ENCODE results near the gene POLR2B. TPM values are rescaled to one million over a fixed set of nuclear protein-coding genes. Genes with fewer than 3 reads are reported as not detected.

Gene POLR2B
- total RNA-seq, 1 experiment from 2014 or later: 334 TPM

DNA sequence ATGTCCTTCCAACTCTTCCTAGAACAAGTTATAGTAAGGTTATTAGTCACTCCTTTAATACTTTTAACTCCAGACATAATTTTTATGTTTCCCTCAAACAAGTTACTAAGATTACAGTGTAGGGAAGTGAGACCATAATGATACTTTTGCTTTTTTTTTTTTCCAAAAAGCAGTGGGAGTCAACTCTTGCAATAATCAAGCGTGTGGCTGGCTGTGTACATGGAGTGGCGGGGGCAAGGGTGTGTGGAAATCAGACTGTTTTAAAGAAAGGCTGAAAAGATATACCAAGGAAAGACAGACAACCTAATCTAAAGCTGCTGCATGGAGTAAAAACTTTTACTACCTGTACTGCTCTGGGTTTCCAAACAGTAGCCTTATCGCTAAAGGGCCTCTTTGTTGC lies 5.4 kb upstream of the POLR2B start:
- DNase-seq: no peak
- Histone ChIP-seq H3K4me1 (0 out of 2 replicates have a peak, but pooled peaks cover 5% of the 10 kb centered on the region), H3K27ac (no peak overlapping the region), H3K4me3 (no peak overlapping the region), H3K9me3 (replicated peaks) (peaks cover 5% of the 10 kb centered on the region; the same call in 1 of the 2 replicates), H3K36me3 (peaks cover 54% of the 10 kb centered on the region), H3K27me3 (no peaks in the 10 kb centered on the region)

DNA sequence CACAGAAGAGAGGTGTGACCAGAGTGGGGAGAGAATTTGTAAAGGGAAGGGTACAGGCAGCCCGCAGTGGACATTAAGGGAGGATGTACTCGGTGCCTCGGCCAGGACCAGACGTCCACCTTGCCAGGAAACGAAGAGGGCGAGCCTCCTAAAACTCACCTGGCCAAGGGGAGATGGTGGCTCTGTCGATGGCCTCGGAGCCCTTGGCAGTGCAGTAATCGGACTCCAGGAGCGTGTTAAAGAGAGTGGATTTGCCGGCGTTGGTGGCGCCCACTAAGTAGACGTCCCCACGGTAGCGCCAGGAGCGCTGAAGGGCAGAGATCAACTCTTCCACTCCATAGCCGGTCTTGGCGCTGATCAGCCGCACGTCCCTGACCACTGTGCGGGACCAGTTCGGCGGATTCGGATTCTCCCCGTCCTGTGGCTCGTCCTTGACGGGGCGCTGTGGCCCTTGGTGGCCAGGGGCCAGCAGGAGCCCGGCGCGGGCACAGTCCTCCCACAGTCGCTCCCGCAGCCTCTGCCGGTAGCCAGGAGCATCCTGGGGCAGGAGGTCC lies 2.3 kb upstream of the POLR2B start:
- Histone ChIP-seq H3K36me3 (peaks cover 31% of the 10 kb centered on the region), H3K27ac (no peak overlapping the region), H3K4me3 (peak overlapping the region; percentile 84), H3K27me3 (no peaks in the 10 kb centered on the region), H3K9me3 (replicated peaks) (peaks cover 5% of the 10 kb centered on the region; the same call in 1 of the 2 replicates), H3K4me1 (0 out of 2 replicates have a peak, but pooled peaks cover 5% of the 10 kb centered on the region)
- DNase-seq: peak in 1 of 2 experiments; percentile 34

DNA sequence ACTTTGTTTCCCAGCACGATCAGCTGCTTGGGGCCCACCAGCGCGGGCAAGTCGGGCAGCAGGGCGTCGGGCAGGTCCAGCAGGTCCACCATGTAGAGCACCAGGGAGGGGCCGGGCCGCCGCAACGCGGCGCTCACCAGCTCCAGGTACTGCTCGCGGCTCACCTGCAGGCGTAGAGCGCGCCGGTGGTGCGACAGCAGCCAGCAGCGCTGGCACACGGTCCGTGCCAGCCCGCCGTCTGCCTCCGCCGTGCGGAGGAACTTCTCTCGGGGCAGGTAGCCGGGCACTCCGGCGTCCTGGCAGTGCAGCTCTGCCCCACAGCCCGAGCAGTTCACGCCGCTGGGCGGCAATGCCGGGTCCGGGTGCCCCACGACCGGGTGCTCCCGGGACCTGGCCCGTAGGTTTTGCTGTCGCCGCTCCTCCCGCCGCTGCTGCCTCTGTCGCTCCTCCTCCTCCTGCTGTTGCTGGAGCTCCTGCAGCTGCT lies 1.8 kb upstream of the POLR2B start:
- Histone ChIP-seq H3K36me3 (peaks cover 28% of the 10 kb centered on the region), H3K4me1 (0 out of 2 replicates have a peak, but pooled peaks cover 5% of the 10 kb centered on the region), H3K4me3 (peak overlapping the region; percentile 84), H3K27ac (peak overlapping the region; percentile 75), H3K27me3 (no peaks in the 10 kb centered on the region), H3K9me3 (replicated peaks) (peaks cover 5% of the 10 kb centered on the region; the same call in 1 of the 2 replicates)
- DNase-seq: peak; percentile 27 to 35

DNA sequence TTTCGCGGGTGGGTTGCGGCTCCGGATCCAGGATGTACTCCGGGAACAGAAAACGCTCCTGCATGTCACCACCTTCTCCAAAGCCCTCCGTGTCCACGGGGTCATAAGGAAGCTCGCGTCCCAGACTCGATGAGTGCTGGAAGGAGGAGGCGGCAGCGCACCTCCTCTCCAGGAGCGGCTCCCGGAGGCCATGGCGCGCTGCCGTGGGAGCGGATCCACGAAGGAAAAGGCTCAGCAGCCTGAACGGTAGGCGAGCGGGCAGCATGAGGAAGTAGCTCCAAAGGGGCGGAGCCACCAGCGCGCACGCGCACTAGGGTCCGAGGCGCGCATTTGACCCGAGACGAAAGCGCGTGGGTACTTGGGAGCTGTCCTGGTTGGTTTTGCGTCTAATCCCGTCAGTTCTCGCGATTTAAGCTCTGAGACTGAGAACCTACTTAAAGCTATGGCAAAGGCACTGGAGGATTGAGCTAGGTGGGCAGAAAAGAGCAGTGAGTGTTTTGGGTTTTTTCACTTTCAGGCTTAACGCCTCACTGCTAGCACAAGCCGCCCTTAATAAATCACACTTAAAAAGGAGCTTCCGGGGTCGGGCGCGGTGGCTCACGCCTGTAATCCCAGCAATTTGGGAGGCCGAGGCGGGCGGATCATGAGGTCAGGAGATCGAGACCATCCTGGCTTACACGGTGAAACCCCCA lies 1.2 kb upstream of the POLR2B start, which contains the start of gene NOA1:
TSS of gene NOA1 (minus strand) at position 286 of the 692 bp plus-strand sequence. CDS start at position 265, 21 bp downstream.
- H3K36me3 ChIP-seq: peaks cover 22% of the 10 kb centered on the region
- peak within 1 kb of the TSS; percentile 84 for H3K4me3 ChIP-seq
- no peaks in the 10 kb centered on the region for H3K27me3 ChIP-seq
- H3K9me3 ChIP-seq (replicated peaks): peaks cover 5% of the 10 kb centered on the region; the same call in 1 of the 2 replicates
- DNase-seq: peak; percentile 98 to 100
- 0 out of 2 replicates have a peak, but pooled peaks cover 5% of the 10 kb centered on the region for H3K4me1 ChIP-seq
- H3K27ac ChIP-seq: peak within 1 kb of the TSS; percentile 75

DNA sequence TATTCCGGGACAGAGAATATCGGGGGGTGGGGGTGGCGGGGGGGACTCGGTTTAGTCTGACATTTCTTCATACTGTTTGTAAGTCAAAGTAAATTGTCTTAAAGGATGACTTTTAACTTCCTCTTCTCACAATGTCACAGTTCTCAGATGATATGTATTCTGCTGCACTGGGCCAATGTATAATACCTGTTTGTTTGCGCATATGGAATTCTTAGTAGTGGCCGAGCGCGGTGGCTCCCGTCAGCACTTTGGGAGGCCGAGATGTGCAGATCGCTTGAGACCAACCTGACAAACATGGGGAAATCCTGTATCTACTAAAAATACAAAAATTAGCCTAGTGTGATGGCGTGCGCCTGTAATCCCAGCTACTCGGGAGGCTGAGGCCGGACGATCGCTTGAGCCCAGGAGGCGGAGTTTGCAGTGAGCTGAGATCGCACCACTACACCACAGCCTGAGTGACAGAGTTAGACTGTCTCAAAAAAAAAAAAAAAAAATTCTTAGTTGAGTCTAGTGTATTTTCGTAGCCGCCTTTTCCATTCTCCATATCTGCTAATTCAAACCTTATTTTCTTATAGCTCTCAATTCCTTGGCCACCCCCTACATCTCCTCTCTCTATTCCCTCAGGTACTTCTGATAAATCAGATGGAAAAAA lies 851 bp downstream of the POLR2B start:
- DNase-seq: peak; percentile 48
- no peaks in the 10 kb centered on the region for H3K9me3 ChIP-seq (replicated peaks)
- H3K4me1 ChIP-seq: 0 out of 2 replicates have a peak, but pooled peaks cover 5% of the 10 kb centered on the region
- no peak overlapping the region for H3K27ac ChIP-seq
- H3K27me3 ChIP-seq: no peaks in the 10 kb centered on the region
- H3K36me3 ChIP-seq: peaks cover 9% of the 10 kb centered on the region
- H3K4me3 ChIP-seq: peak overlapping the region; percentile 84

DNA sequence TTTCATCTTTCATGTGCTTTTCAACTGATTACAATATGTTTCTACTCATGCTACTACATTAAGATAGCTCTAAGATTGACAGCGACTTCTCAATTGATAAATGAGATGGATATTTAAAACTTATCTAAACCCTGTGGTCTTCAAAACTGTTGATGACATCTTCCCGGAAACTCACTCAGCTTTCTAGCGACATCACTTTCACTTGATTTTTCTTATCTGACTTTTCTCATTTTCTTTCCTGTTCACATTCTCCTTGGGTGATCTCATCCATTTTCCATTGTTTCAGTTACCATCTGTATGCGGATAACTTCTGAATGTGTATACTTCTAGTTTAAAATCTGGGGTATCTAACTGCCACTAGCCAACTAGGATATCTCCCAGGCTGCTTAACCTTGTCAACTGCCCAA lies 3.1 kb downstream of the POLR2B start:
- Histone ChIP-seq H3K27ac (no peak overlapping the region), H3K4me3 (no peak overlapping the region), H3K4me1 (no peaks in the 10 kb centered on the region), H3K9me3 (replicated peaks) (no peaks in the 10 kb centered on the region), H3K36me3 (peaks cover 25% of the 10 kb centered on the region), H3K27me3 (no peaks in the 10 kb centered on the region)
- DNase-seq: no peak

DNA sequence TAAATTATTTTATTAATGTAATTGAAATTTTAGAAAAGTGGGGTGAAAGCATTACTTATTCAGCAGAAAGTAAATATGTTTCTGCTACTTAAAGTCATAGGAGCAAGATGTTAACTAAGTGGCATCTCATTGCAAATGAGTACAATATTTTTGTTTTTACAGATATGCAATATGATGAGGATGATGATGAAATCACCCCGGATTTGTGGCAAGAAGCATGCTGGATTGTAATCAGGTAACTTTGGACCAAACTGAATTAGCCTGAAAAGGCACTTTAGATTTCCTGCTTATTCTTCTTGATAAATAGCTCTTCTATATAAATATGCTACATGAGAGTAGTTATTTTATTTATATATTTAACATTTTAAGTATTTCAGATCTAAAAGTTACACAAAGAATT lies 7.5 kb downstream of the POLR2B start:
- no peaks in the 10 kb centered on the region for H3K9me3 ChIP-seq (replicated peaks)
- peaks cover 60% of the 10 kb centered on the region for H3K36me3 ChIP-seq

DNA sequence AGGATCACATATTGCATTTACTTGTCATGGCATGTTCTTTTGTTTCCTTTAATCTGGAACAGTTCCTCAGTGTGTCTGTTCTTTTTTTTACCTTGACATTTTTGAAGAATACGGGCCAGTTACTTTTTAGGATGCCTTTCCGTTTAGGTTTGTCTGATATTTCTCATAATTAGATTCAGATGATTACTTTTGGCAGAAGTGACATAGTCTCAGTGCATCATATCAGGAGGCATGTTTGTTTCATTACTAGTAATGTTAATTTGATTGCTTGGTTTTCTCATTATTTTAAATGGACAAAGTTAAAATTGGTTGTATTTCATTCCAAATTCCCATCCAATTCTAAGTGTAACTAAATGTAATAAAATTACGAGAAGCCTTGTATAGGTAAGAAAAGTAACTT lies 8.3 kb downstream of the POLR2B start:
- Histone ChIP-seq H3K9me3 (replicated peaks) (no peaks in the 10 kb centered on the region), H3K4me1 (no peaks in the 10 kb centered on the region), H3K36me3 (peaks cover 67% of the 10 kb centered on the region), H3K27ac (no peak overlapping the region), H3K27me3 (no peaks in the 10 kb centered on the region), H3K4me3 (no peak overlapping the region)
- DNase-seq: no peak

More for the DNA sequence above, 7.5 kb downstream of the POLR2B start:
- no peaks in the 10 kb centered on the region for H3K4me1 ChIP-seq
- no peak for DNase-seq
- H3K4me3 ChIP-seq: no peak overlapping the region
- H3K27me3 ChIP-seq: no peaks in the 10 kb centered on the region
- H3K27ac ChIP-seq: no peak overlapping the region

DNA sequence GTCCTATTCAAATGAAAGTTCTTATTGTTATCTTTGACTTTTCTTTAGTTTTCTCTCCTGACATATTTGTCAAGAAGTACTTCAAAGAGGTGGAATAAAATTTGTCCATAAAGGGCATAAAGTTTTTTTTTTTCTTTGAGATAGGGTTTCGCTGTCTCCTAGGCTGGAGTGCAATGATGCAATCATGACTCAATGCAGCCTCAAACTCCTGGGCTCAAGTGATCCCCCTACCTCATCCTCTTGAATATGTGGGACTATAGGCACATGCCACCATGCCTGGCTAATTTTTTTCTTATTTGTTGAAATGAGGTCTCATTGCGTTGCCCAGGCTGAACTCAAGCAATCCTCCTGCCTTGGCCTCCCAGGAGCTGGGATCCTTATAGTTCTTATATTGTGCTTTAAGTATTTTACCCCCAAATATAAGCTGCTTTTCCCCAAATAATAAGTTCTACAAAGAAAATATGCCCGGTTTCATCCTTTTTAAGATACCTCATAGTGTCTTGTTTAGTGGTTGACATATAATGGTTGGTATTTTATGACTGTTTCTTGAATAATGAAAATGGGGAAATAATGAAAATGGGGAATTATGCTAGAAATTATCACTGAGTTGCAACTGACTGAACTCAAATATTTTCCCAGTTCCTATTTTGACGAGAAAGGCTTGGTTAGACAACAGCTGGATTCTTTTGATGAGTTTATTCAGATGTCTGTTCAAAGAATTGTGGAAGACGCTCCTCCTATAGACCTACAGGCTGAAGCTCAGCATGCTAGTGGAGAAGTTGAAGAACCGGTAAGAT lies 11.6 kb downstream of the POLR2B start:
- H3K4me1 ChIP-seq: no peaks in the 10 kb centered on the region
- H3K9me3 ChIP-seq (replicated peaks): no peaks in the 10 kb centered on the region
- DNase-seq: peak in 1 of 2 experiments; percentile 13
- H3K27me3 ChIP-seq: no peaks in the 10 kb centered on the region
- H3K27ac ChIP-seq: no peak overlapping the region
- no peak overlapping the region for H3K4me3 ChIP-seq
- H3K36me3 ChIP-seq: peaks cover 84% of the 10 kb centered on the region

DNA sequence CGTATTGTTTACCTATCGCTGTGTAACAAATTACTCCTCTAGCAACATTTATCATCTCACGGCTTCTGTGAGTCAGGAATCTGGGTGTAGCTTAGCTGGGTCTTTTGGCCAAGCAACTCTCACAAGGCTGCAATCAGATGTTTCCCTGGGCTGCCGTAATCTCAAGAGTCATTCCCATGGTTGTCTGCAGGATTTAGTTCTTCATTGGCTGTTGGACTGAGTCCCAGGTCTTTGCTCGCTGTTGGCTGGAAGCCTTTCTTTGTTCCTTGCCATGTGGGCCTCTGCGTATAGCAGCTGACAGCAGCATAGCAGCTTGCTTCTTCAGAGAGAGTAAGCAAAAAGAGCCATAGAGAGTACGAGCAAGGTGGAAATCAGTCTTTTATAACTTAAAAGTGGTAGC lies 16.8 kb downstream of the POLR2B start:
- no peak overlapping the region for H3K4me3 ChIP-seq
- H3K4me1 ChIP-seq: no peaks in the 10 kb centered on the region
- no peaks in the 10 kb centered on the region for H3K9me3 ChIP-seq (replicated peaks)
- no peak overlapping the region for H3K27ac ChIP-seq
- peaks cover 83% of the 10 kb centered on the region for H3K36me3 ChIP-seq
- DNase-seq: peak in 1 of 2 experiments; percentile 25
- H3K27me3 ChIP-seq: no peaks in the 10 kb centered on the region

DNA sequence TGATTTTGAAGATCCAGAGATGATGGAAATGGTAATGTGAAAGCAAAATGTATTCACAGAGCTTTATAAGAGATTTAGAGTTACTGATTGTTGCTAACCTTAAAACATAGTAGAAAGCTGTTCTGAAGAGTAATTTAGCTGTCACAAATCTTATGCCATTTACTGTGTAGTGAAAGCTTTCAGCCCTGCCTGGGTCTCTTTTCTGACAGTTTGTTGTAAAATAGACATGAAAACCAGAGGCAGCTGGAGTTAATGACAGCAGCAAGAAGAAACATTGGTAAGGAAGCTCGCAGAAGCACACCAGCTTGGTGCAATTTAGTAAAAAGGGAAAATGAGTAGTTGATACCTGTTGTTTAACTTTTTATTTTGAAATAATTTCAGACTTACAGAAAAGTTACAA lies 21.1 kb downstream of the POLR2B start:
- Histone ChIP-seq H3K9me3 (replicated peaks) (no peaks in the 10 kb centered on the region), H3K27me3 (no peaks in the 10 kb centered on the region), H3K4me1 (no peaks in the 10 kb centered on the region), H3K36me3 (peaks cover 81% of the 10 kb centered on the region), H3K4me3 (no peak overlapping the region), H3K27ac (no peak overlapping the region)
- no peak for DNase-seq

DNA sequence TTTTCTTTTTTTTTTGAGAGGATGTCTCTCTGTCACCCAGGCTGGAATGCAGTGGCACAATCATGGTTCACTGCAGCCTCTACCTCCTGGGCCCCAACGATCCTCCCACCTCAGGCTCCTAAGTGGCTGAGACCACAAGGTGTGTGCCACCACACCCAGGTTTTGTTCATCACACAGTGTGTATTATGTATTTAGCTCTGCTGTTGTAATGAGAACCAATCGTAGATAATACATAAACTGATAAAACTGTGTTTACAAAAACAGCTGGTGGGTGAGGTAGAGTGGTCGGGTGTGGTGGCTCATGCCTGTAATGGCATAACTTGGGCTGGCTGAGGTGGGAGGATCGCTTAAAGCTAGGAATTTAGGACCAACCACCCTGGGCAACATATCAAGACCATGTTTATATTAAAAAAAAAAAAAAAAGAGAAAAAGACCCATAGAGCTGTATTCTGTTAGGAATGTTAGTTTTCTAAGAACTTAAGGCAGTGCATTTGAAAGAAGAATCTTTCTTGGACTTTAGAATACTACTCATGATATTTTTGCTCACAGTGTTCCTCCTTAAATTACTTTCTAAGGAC lies 34.9 kb downstream of the POLR2B start:
- H3K27ac ChIP-seq: no peak overlapping the region
- DNase-seq: no peak
- H3K27me3 ChIP-seq: no peaks in the 10 kb centered on the region
- peaks cover 90% of the 10 kb centered on the region for H3K36me3 ChIP-seq
- no peaks in the 10 kb centered on the region for H3K4me1 ChIP-seq
- no peak overlapping the region for H3K4me3 ChIP-seq
- no peaks in the 10 kb centered on the region for H3K9me3 ChIP-seq (replicated peaks)

DNA sequence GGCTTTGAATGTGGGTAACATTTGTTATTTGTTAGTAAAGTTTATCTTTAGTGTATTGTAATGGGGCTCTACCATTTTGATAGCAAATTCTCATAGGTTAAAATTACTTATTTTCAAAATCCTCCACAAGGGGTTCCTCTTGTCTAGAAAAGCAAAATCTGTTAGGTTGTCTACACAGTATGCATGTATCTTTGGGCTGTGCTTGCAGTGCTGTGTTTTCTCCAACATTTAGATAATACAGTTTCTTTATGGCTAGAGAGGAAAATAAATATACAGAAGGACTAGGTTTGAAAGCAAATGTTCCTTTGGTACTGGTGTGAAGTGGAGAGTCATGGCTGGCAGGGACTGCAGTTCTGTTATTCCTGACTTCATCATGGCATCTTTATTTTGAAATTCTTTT lies 40.3 kb downstream of the POLR2B start:
- DNase-seq: no peak
- H3K9me3 ChIP-seq (replicated peaks): no peaks in the 10 kb centered on the region
- H3K4me1 ChIP-seq: peaks cover 8% of the 10 kb centered on the region
- peaks cover 90% of the 10 kb centered on the region for H3K36me3 ChIP-seq
- no peak overlapping the region for H3K27ac ChIP-seq
- no peaks in the 10 kb centered on the region for H3K27me3 ChIP-seq
- no peak overlapping the region for H3K4me3 ChIP-seq

DNA sequence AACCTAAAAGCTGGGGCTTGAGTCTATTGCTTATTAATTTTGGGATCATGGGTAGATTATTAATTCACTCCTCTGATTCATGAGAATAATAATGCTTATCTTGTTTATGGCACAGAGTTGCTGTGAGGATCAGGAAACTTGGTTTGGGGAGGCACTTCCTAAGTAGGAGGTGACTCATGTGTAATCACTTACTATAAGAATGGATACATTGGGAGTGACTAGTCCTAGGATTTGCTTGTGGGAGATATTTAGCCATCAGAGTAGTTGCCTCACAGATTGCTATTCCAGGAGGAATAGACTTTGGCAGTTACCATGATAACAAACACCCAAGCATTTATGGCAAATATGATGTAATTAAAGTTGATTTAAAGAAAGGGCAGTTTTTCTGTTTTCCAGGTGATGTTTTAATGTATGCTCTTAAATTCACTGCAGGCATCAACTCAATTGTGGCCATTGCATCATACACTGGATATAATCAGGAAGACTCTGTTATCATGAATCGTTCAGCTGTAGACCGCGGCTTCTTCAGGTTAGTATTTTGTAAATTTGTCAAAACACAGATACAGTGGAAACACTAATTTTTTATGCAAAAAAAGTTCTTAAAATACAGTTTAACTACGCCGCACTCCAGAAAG lies 41.9 kb downstream of the POLR2B start:
- H3K27ac ChIP-seq: no peak overlapping the region

More for the DNA sequence above, 41.9 kb downstream of the POLR2B start:
- peaks cover 93% of the 10 kb centered on the region for H3K36me3 ChIP-seq
- H3K9me3 ChIP-seq (replicated peaks): no peaks in the 10 kb centered on the region
- no peaks in the 10 kb centered on the region for H3K27me3 ChIP-seq
- no peak for DNase-seq
- H3K4me1 ChIP-seq: peaks cover 8% of the 10 kb centered on the region
- no peak overlapping the region for H3K4me3 ChIP-seq

Data from SJCRH30 (cell line).